ENCODE results near the gene RSPH1. TPM values are rescaled to one million over a fixed set of nuclear protein-coding genes. Genes with fewer than 3 reads are reported as not detected.

Gene RSPH1
- total and polyA plus RNA-seq, 8 donors: 0.37 to 8.9 (median 1.8) TPM; not detected in 1

- no peaks in the 10 kb centered on the region for H3K27me3 ChIP-seq
- no peak for DNase-seq
- H3K4me1 ChIP-seq: peaks cover 0 to 21% (median 3%) of the 10 kb centered on the region in 4 donors
- no peak overlapping the region for H3K27ac ChIP-seq
- TF ChIP-seq POLR2A (IDR thresholded peaks at IDR 0.05) (no peak), POLR2AphosphoS5 (IDR thresholded peaks at IDR 0.05) (no peak), EP300 (IDR thresholded peaks at IDR 0.05) (no peak), CTCF (IDR thresholded peaks at IDR 0.05) (no peak)
- 59 to 80% (median 77%) methylated on average over 6 of the region's 6 CpGs for WGBS, 5 donors
- no peaks in the 10 kb centered on the region for H3K36me3 ChIP-seq
- H3K4me3 ChIP-seq: no peak overlapping the region
- H3K9me3 ChIP-seq: no peaks in the 10 kb centered on the region
- intact Hi-C loops (cut with DNase I; ENCODE audit: low total_unique reads): no loop called here
These were observed 10.0 kb downstream of the RSPH1 start for GRCh38 chr21:42486072-42486471.

- intact Hi-C loops (cut with DNase I; ENCODE audit: low total_unique reads): no loop called here
- Histone ChIP-seq H3K36me3 (no peaks in the 10 kb centered on the region), H3K27me3 (no peaks in the 10 kb centered on the region), H3K4me1 (peaks cover 0 to 21% (median 3%) of the 10 kb centered on the region in 4 donors), H3K4me3 (no peak overlapping the region), H3K27ac (no peak overlapping the region), H3K9me3 (no peaks in the 10 kb centered on the region)
- no peak for TF ChIP-seq CTCF (IDR thresholded peaks at IDR 0.05)
- no peak for TF ChIP-seq POLR2AphosphoS5 (IDR thresholded peaks at IDR 0.05)
- no peak for TF ChIP-seq EP300 (IDR thresholded peaks at IDR 0.05)
- TF ChIP-seq POLR2A (IDR thresholded peaks at IDR 0.05): no peak
- no peak for DNase-seq
- 72 to 92% (median 89%) methylated on average over 7 of the region's 7 CpGs for WGBS, 5 donors
These were observed 11.1 kb downstream of the RSPH1 start for GRCh38 chr21:42484966-42485365.

- Histone ChIP-seq H3K27me3 (peaks cover 0 to 6% (median 0%) of the 10 kb centered on the region in 3 donors), H3K4me1 (peaks cover 0 to 16% (median 3%) of the 10 kb centered on the region in 4 donors), H3K36me3 (no peaks in the 10 kb centered on the region), H3K9me3 (no peaks in the 10 kb centered on the region), H3K27ac (no peak overlapping the region), H3K4me3 (no peak overlapping the region)
- WGBS, 5 donors: 89 to 97% (median 93%) methylated on average over 4 of the region's 4 CpGs
- TF ChIP-seq CTCF (IDR thresholded peaks at IDR 0.05): no peak
- TF ChIP-seq POLR2A (IDR thresholded peaks at IDR 0.05): no peak
- TF ChIP-seq EP300 (IDR thresholded peaks at IDR 0.05): no peak
- no peak for TF ChIP-seq POLR2AphosphoS5 (IDR thresholded peaks at IDR 0.05)
- intact Hi-C loops (cut with DNase I; ENCODE audit: low total_unique reads): no loop called here
- DNase-seq: no peak
These were observed 14.9 kb downstream of the RSPH1 start for GRCh38 chr21:42481169-42481568.

GRCh38 chr21:42480736-42481135 is 15.3 kb downstream of the RSPH1 start:
- Histone ChIP-seq H3K36me3 (no peaks in the 10 kb centered on the region), H3K4me1 (peaks cover 0 to 12% (median 3%) of the 10 kb centered on the region in 4 donors), H3K27ac (no peak overlapping the region), H3K4me3 (no peak overlapping the region), H3K9me3 (no peaks in the 10 kb centered on the region), H3K27me3 (peaks cover 0 to 9% (median 0%) of the 10 kb centered on the region in 3 donors)
- WGBS, 5 donors: 89 to 94% (median 91%) methylated on average over 10 of the region's 10 CpGs
- intact Hi-C loops (cut with DNase I; ENCODE audit: low total_unique reads): no loop called here
- TF ChIP-seq EP300 (IDR thresholded peaks at IDR 0.05): no peak
- no peak for TF ChIP-seq POLR2A (IDR thresholded peaks at IDR 0.05)
- no peak for TF ChIP-seq POLR2AphosphoS5 (IDR thresholded peaks at IDR 0.05)
- TF ChIP-seq CTCF (IDR thresholded peaks at IDR 0.05): no peak
- no peak for DNase-seq
